Type B pancreatic cell (in vitro differentiated cells): ENCODE measurements around the gene FBXL20. TPM values are rescaled to one million over a fixed set of nuclear protein-coding genes. Genes with fewer than 3 reads are reported as not detected.
"Not testable (repeated sequence)": the region's sequence is repeated elsewhere in the genome, so short reads cannot be mapped to it uniquely, and the experiment has no call there.

Experiments used
- DNase-seq: peaks from one replicate; pipeline ENCODE4 v3.0.0; 2021; ENCODE audit warnings: mixed read lengths; ENCODE audit not compliant: unreplicated experiment; ENCODE audit errors: extremely low spot score
- H3K27ac Mint-ChIP-seq: 2 replicates; pipeline ENCODE4 v1.8.0; 2021; ENCODE audit warnings: mild to moderate bottlenecking, mixed read lengths
- H3K27me3 Mint-ChIP-seq: 2 replicates; pipeline ENCODE4 v1.8.0; 2021; ENCODE audit warnings: mixed read lengths
- H3K36me3 Mint-ChIP-seq: 2 replicates; pipeline ENCODE4 v1.8.0; 2021; ENCODE audit warnings: mixed read lengths
- H3K4me1 Mint-ChIP-seq: one replicate; pipeline ENCODE4 v1.8.0; 2021; ENCODE audit warnings: mixed read lengths; ENCODE audit not compliant: unreplicated experiment
- H3K4me3 Mint-ChIP-seq: 2 replicates; pipeline ENCODE4 v1.8.0; 2021; ENCODE audit warnings: mild to moderate bottlenecking, mixed read lengths
- H3K9me3 Mint-ChIP-seq: 2 replicates; pipeline ENCODE4 v1.8.0; 2021; ENCODE audit warnings: mixed read lengths
- total RNA-seq: library from RNA; stranded (reverse); gene quantifications from 2 replicates; pipeline ENCODE4 v1.2.1, GENCODE V29; 2021; ENCODE audit warnings: low replicate concordance
- TF ChIP-seq, protein P1 (sequence below): fragments of 200-600 bp; sonication (generic); conservative IDR thresholded peaks from 2 replicates; pipeline ENCODE4 v1.5.0; 2021; ENCODE audit warnings: antibody characterized with exemption, mild to moderate bottlenecking

Gene FBXL20
- total RNA-seq, 1 donor from 2014 or later = 21.6 TPM

DNA sequence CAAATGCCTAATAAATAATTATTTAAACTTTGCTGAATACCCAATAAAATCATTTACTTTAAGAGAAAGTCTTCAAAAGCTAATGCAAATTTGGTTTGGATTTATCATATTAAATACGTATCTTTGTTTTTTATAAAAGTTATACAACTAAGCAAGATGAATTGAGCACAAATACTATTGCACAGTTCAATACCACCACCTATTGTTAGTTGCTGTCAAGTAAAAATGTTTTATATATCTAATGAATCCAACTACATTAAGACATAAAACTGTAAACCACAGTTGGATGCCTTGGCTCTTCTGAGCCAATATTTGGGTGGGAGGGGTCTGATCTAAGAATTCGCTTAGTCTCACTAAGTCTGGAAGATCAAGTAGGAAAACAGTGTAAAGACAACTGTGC is 7.7 kb downstream of the FBXL20 start:
- H3K27ac Mint-ChIP-seq = no peak overlapping the region
- no peaks in the 10 kb centered on the region for H3K27me3 Mint-ChIP-seq
- TF ChIP-seq, protein P1, sequence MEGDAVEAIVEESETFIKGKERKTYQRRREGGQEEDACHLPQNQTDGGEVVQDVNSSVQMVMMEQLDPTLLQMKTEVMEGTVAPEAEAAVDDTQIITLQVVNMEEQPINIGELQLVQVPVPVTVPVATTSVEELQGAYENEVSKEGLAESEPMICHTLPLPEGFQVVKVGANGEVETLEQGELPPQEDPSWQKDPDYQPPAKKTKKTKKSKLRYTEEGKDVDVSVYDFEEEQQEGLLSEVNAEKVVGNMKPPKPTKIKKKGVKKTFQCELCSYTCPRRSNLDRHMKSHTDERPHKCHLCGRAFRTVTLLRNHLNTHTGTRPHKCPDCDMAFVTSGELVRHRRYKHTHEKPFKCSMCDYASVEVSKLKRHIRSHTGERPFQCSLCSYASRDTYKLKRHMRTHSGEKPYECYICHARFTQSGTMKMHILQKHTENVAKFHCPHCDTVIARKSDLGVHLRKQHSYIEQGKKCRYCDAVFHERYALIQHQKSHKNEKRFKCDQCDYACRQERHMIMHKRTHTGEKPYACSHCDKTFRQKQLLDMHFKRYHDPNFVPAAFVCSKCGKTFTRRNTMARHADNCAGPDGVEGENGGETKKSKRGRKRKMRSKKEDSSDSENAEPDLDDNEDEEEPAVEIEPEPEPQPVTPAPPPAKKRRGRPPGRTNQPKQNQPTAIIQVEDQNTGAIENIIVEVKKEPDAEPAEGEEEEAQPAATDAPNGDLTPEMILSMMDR = no peak
- H3K36me3 Mint-ChIP-seq = no peaks in the 10 kb centered on the region
- no peak for DNase-seq
- no peak overlapping the region for H3K4me3 Mint-ChIP-seq
- no peaks in the 10 kb centered on the region for H3K9me3 Mint-ChIP-seq
- H3K4me1 Mint-ChIP-seq = peaks cover 5% of the 10 kb centered on the region

DNA sequence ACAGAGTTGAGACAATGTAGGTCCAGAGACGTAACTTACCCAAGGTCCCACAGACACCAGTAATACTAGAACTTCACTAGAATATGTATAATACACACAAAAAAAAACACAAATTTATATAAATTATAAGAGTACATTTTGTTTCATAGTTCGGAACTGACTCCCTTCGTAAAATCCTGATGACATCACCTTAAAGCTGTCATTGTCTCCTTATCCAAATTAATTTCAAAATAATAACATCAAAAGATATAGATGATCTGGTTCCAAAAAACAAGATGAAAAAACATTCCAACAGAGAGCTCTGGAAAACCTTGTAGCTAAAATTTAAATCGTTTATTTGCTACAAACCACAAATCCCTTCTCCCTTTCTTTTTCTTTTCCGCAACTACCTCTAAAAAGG is 10.0 kb downstream of the FBXL20 start:
- H3K36me3 Mint-ChIP-seq = no peaks in the 10 kb centered on the region
- H3K27me3 Mint-ChIP-seq = no peaks in the 10 kb centered on the region
- H3K9me3 Mint-ChIP-seq = no peaks in the 10 kb centered on the region
- no peak overlapping the region for H3K4me3 Mint-ChIP-seq
- TF ChIP-seq, protein P1 = no peak
- H3K27ac Mint-ChIP-seq = no peak overlapping the region
- DNase-seq = no peak
- no peaks in the 10 kb centered on the region for H3K4me1 Mint-ChIP-seq

DNA sequence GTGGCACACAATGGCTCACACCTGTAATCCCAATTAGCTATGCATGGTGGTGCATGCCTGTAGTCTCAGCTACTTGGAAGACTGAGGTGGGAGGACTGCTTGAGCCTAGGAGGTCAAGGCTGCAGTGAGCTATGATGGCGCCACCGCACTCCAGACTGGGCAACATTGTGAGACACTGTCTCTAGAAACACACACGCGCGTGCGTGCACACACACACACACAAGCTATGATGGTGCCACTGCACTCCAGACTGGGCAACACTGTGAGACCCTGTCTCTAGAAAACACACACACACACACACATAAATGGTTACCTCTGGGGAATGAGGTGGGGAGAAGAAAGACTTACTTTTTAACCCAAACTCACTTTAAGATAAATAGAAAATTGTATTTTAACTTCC is 16.4 kb downstream of the FBXL20 start:
- H3K27ac Mint-ChIP-seq = no peak overlapping the region
- TF ChIP-seq, protein P1 = no peak

DNA sequence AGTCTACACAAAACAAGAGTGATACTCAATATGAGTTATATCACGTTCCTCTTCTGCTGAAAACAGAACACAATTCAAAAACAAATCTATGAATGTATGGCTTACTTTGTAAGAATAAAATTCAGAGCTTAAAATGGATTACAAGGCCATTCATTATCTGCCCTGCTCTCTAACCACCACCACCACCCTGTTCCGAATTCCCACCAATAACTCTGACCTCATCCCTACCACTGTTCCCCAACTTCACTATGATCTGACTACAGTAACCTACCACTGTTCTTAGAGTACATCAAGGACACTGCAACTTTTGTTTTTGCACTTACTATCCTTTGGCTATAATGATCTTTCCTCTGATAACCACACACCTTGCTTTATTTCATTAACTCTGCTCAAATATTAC is 21.3 kb downstream of the FBXL20 start:
- Mint-ChIP-seq H3K27me3 (no peaks in the 10 kb centered on the region), H3K4me1 (peaks cover 18% of the 10 kb centered on the region), H3K9me3 (no peaks in the 10 kb centered on the region)

More for the DNA sequence above, 16.4 kb downstream of the FBXL20 start:
- Mint-ChIP-seq H3K4me3 (no peak overlapping the region), H3K9me3 (no peaks in the 10 kb centered on the region), H3K4me1 (peaks cover 5% of the 10 kb centered on the region), H3K27me3 (no peaks in the 10 kb centered on the region), H3K36me3 (no peaks in the 10 kb centered on the region)
- no peak for DNase-seq

DNA sequence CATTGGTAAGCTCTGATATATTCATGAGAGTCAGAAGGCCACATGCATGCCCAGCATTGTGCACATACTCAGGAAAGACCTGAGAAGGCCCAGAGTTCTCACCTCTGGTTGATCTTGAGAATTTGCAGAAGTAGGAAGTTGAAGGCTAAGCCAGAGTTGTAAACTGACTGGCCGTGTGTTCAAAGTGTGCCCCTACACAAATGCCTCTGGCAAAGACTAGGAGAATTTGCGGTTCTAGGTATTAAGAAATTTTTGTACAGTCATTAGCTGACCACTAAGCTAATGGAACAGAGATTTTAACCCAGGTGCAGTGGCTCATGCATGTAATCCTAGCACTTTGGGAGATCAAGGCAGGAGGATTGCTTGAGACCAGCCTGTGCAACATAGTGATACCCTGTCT is 25.0 kb downstream of the FBXL20 start:
- H3K4me1 Mint-ChIP-seq = peaks cover 18% of the 10 kb centered on the region

More for the DNA sequence above, 21.3 kb downstream of the FBXL20 start:
- H3K4me3 Mint-ChIP-seq = no peak overlapping the region
- TF ChIP-seq, protein P1 = no peak
- no peak overlapping the region for H3K27ac Mint-ChIP-seq
- H3K36me3 Mint-ChIP-seq = no peaks in the 10 kb centered on the region
- DNase-seq = no peak

DNA sequence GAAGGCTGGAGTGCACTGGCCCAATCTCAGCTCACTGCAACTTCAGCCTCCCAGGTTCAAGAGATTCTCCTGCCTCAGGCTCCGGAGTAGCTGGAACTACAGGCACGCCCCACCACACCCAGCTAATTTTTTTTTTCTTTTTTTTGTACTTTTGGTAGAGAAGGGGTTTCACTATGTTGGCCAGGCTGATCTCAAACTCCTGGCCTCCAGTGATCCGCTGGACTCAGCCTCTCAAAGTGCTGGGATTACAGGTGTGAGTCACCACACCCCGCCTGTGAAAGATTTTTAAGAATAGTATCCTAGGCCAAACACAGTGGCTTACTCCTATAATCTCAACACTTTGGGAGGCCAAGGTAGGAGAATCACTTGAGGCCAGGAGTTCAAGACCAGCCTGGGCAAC is 33.6 kb downstream of the FBXL20 start:
- H3K4me1 Mint-ChIP-seq, H3K9me3 Mint-ChIP-seq: not testable (repeated sequence)

More for the DNA sequence above, 25.0 kb downstream of the FBXL20 start:
- Mint-ChIP-seq H3K9me3 (no peaks in the 10 kb centered on the region), H3K27ac (no peak overlapping the region), H3K4me3 (no peak overlapping the region), H3K36me3 (no peaks in the 10 kb centered on the region), H3K27me3 (no peaks in the 10 kb centered on the region)
- TF ChIP-seq, protein P1 = no peak
- DNase-seq = no peak

More for the DNA sequence above, 33.6 kb downstream of the FBXL20 start:
- H3K36me3 Mint-ChIP-seq, H3K27ac Mint-ChIP-seq, H3K4me3 Mint-ChIP-seq, DNase-seq, H3K27me3 Mint-ChIP-seq: not testable (repeated sequence)
